ENCODE measurements around the gene MOSPD2.

- no peak for TF ChIP-seq CTCF (IDR thresholded peaks at IDR 0.05)
- no peak for TF ChIP-seq EP300 (IDR thresholded peaks at IDR 0.05)
- no peak for TF ChIP-seq POLR2A (IDR thresholded peaks at IDR 0.05)
Measured at GRCh38 chrX:14946606-14947155, 73.5 kb downstream of the MOSPD2 start.

All from gastroesophageal sphincter (tissue), 3 donors.